NK-92 (cell line): Measurements from ENCODE around the gene INAVA.

ENCODE experiments used
- DNase-seq: peaks from one replicate; lab custom pipeline; 2025; ENCODE audit not compliant: unreplicated experiment; lab: John Stamatoyannopoulos, UW

Gene INAVA

GRCh38 chr1:200877010-200877409, 17.7 kb upstream of the INAVA start:
- no peak for DNase-seq

GRCh38 chr1:200877839-200878551, 16.7 kb upstream of the INAVA start:
- no peak for DNase-seq

- no peak for DNase-seq
These were observed 14.5 kb upstream of the INAVA start for GRCh38 chr1:200880212-200880611.

- no peak for DNase-seq
These were observed 11.6 kb upstream of the INAVA start for GRCh38 chr1:200883118-200883517.

GRCh38 chr1:200885623-200886402, 8.9 kb upstream of the INAVA start:
- no peak for DNase-seq

GRCh38 chr1:200886594-200886993, 8.1 kb upstream of the INAVA start:
- no peak for DNase-seq

- no peak for DNase-seq
These were observed 7.7 kb upstream of the INAVA start for GRCh38 chr1:200887036-200887435.

GRCh38 chr1:200887772-200888348, 6.8 kb upstream of the INAVA start:
- no peak for DNase-seq

GRCh38 chr1:200888349-200888838, 6.3 kb upstream of the INAVA start:
- DNase-seq, result no peak

- DNase-seq, result no peak
These were observed 5.1 kb upstream of the INAVA start for GRCh38 chr1:200889571-200889970.

GRCh38 chr1:200890027-200890426, 4.7 kb upstream of the INAVA start:
- DNase-seq, result no peak

- DNase-seq, result no peak
These were observed 3.6 kb upstream of the INAVA start for GRCh38 chr1:200890818-200891773.

GRCh38 chr1:200891774-200892157, 2.9 kb upstream of the INAVA start:
- no peak for DNase-seq

- DNase-seq, result no peak
These were observed 2.2 kb upstream of the INAVA start for GRCh38 chr1:200892546-200892945.

GRCh38 chr1:200892958-200893357, 1.7 kb upstream of the INAVA start:
- no peak for DNase-seq

GRCh38 chr1:200893411-200893901, 1.2 kb upstream of the INAVA start:
- DNase-seq, result no peak

GRCh38 chr1:200895443-200895789, 716 bp downstream of the INAVA start:
- DNase-seq, result no peak

GRCh38 chr1:200895801-200896530, 1.3 kb downstream of the INAVA start:
- no peak for DNase-seq

GRCh38 chr1:200896531-200897196, 2.0 kb downstream of the INAVA start:
- DNase-seq, result no peak

GRCh38 chr1:200897259-200897658, 2.6 kb downstream of the INAVA start:
- DNase-seq, result no peak
